Glomerular visceral epithelial cell (primary cell): Measurements from ENCODE around the gene UPK2.
"Not testable (repeated sequence)": the region's sequence is repeated elsewhere in the genome, so short reads cannot be mapped to it uniquely, and the experiment has no call there.

Experiments
- DNase-seq: peaks from one replicate; pipeline ENCODE4 v3.0.0-alpha.2; 2016; ENCODE audit errors: extremely low spot score

Gene UPK2

DNA sequence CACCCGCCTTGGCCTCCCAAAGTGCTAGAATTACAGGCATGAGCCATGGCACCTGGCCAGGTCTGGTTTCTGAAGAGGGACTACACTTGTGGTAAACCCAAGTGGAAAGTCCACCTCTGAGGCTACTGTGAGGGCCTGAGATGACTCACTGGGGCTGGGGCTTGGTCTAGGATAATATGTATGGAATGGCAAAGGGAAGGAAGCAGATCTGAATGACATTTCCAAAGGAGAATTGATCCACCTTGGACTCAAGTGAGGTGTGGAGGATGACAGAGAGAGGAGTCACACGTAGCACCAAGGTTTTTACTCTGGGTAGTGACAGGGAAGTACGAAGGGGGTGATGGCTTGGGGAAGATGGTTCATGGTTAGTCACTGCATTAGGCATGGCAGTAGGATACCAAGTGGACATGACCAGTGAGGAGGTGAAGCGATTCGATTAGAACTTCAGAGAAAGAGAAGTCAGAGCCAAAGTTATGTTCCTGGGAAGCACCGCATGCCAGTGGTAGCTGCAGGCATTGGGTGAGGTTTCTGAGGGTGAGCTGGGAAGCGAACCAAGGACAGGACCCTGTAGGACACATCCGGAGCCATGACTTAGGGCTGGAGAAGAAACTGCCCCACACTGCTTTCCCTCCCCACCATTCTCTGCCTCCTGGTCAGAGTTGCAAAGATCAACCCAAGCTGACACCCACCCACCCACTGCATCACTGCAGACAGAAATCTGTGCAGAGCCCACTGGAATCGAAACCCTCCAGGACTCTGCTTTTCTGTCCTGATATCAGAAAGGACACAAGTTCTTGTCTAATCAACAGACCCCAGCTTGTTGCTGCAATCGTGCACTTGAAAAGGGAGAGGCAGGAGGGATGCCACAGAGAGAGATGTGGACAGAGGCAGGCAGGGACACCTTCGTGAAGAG is 17.4 kb upstream of the UPK2 start:
- peak; percentile 97 for DNase-seq

DNA sequence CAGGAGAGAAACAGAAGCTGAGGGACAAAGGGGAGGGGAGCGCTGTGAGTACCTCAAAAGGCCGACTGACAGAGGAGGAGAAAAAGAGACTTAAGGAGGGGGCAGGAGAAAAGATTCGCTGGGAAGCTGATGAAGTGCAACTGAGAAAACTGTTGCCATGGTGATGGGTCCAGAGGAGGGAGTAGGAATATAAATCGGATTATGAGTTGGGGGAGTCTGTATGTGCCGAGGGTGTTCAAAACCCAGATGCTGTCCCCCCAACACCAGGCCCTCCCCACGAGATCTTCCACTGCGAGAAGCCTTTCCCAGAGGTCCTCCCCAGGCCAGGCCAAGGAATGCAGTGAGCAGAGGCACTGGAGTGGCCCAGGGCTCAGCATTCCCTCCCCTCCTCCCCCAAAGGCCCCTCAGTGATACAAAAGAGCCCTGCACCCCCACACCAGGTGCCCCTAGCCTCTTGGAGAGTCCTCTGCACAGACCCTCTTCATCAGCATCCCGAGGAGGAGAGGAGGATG is 16.6 kb upstream of the UPK2 start:
- no peak for DNase-seq

DNA sequence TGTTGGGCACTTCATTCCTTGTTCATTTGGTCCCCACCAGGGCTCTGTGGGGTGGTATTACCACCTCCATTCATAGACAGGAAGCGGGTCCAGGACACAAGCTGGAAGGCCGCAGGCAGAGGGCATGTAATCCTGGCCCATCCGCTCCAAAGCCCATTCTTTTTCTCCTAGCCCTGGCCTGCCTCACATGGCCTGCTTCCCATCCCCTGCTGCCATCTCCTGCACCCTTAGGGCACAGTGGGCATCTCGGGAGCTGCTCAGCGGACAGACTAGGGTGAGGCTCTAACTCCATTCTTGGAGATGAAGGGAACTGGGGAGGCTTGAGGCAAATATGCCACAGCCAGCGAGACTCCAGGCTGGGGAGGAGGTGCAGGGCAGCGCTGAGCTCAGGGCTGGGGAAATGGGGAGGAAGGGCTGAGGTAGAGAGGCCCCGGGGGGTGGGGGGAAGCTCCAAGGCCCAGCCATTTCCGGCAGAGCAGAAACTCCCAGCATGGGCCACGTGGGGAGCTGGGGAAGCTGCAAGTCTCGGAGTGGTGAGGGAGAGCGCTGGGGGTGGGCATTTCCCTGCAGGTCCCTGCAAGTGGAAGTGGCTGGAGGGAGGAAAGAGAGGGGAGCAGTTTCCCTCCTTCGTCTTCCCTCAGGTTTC is 16.0 kb upstream of the UPK2 start:
- peak; percentile 52 for DNase-seq

DNA sequence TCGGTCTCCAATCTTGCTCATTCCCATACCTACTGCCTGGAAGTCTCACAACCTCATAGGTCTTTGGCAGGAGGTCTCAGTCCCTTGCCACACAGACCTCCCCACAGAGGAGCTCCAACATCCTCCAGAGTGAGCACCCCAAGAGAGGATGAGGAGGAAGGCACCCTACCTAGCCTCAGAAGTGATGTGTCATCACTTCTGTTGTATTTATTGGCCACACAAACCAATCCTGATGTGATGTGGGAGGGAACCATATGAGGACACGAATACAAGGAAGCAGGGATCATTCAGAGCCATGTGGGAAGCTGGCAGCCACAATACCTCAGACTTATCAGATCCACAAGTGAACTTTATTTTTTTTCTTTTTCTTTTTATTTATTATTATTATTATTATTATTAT is 9.0 kb upstream of the UPK2 start:
- DNase-seq, result no peak

DNA sequence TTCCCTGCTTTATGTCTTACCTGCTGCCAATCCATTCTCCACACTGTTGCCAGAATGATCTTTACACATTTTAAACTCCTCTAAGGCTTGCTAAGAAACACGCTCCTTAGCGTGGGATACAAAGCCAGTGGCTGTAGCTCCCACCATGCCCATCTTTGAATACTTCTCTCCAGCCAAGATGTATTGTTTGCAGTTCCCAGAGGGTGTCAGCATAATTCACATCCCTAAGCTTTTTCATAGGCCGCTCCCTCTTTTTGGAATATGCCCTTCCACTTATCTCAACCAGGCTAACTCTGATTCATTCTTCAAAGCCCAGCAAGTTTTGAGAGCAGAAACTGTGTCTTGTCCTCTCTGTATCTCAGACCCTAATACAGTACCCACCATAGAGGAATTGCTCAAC is 8.1 kb upstream of the UPK2 start:
- no peak for DNase-seq

DNA sequence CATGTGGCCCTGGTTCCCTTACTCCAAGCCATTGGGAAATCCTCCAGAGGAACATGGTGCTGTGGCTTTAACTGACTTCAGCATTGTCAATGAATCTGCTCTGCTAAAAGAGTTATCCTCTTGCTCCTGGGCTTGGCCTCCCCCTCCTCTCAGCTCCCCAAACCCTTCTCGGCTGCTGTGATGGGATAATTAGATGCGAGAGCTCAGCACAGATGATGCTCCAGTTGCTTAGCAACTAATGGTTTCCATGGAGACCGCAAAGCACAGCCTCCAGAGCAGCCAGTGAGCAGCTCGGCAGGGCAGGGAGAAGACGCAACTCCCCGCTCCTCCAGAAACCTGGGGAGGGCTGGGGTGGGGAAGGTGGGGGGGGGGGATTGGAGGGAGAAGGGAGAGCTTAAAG is 2.8 kb upstream of the UPK2 start:
- DNase-seq, result no peak

DNA sequence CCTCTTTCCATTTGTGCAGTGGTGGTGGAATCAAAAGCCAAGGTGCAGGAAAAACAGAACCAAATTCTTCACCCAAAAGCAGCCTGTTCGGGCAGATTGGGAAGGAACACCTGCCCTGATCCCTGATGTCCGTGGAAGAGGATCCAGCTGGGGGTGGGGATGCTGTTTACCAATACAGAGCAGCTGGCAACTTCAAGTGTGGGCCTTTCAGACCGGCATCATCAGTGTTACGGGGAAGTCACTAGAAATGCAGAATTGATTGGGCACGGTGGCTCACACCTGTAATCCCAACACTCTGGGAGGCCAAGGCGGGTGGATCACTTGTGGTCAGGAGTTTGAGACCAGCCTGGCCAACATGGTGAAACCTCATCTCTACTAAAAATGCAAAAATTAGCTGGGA is 2.1 kb upstream of the UPK2 start:
- DNase-seq, result not testable (repeated sequence)

DNA sequence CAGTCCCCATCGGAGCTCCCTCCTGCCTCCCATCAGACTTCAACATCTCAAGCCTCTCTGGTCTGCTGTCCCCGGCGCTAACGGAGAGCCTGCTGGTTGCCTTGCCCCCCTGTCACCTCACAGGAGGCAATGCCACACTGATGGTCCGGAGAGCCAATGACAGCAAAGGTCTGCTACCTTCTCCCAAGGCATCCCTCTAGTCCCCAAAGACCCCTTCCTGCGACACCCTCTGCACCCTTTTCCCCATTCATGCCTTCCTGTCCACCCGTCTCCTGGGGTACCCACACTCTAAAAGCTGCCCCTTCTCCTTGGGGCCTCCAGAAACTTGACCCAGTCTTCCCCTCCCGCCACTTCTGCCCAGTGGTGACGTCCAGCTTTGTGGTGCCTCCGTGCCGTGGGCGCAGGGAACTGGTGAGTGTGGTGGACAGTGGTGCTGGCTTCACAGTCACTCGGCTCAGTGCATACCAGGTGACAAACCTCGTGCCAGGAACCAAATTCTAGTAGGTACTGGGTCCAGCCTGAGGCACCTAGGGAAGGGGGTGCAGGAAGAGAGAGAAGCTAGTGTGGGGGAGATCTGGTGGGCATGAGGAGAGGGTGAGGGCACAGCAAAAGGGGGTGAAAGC is 860 bp downstream of the UPK2 start:
- no peak for DNase-seq

DNA sequence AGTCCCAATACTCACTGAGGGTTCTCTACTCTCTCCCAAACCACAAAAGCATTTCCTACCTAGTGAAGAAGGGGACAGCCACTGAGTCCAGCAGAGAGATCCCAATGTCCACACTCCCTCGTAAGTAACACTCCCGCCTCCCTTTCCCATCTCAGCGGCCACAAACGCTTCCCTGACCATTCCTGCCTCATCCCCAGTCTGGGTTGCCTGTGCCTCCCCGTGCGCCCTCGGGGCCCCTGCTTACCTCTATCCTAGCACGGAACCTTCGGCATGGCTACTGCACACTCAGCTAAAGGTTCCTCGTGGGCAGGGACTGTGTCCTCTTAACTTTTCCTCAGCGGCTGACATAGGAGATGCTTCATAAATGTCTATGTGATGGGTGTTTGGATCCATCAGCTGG is 1.5 kb downstream of the UPK2 start:
- DNase-seq, result no peak

DNA sequence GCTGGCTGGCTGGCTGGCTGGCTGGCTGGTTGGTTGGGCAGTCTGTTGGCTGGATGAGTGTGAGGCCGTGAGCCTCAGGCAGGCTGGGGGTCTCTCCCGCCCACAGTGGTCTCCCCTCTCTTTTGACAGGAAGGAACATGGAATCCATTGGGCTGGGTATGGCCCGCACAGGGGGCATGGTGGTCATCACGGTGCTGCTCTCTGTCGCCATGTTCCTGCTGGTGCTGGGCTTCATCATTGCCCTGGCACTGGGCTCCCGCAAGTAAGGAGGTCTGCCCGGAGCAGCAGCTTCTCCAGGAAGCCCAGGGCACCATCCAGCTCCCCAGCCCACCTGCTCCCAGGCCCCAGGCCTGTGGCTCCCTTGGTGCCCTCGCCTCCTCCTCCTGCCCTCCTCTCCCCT is 1.9 kb downstream of the UPK2 start:
- no peak for DNase-seq

DNA sequence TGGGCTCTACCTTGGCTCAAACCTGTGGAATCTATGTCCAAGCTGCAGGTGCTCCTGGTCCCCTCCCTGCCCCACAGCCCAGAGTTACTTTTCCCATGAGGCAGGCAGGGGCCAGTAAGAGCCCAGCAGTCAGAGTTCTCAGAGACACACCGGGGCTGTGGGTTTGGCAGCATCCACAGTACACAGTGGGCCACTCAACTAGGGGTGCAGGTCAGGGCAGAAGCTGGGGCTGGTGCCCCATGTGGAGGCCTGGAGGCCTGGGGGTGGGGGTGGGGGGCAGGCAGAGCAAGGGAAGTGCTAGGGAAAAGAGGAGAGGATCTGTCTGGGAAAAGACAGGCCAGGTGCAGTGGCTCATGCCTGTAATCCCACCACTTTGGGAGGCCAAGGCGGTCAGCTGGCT is 2.5 kb downstream of the UPK2 start:
- DNase-seq, result no peak

DNA sequence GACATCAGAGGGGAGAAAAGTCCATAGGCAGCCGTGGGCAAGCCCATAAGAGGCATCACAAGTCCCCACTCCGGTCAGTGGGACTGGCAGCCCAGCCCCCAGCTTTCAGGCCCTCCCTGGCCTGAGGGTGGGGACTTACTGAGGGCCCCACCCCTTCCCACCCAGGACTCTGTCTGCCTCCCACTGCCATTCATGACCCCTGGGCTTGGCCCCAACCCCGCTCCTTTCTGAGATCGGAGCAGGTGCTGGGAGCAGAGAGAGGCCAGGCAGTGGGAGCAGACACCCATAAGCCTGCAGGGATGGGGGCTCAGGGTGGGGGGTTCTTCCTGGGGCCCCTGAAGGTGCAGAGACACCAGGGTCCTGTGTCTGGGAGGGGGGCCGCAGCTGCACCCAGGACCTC is 5.1 kb downstream of the UPK2 start:
- DNase-seq, result no peak

DNA sequence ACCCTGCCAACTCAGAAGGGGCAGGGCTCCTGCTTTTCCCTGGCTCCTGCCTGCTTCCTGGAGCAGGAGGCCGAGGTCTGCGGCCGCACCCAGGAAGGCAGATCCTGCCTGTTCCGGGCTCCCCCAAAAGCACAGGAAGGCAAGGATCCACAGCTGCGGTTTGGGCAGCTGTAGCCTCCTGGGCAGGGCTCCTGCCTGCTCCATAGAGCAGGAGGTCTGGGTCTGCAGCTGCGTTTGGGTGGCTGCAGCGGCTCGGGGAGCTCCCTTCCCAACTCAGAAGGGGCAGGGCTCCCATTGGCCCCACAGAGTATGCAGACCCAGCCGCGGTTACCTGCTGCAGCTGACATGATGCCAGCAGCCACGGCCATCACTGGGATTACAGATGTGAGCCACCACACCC is 5.5 kb downstream of the UPK2 start:
- no peak for DNase-seq

DNA sequence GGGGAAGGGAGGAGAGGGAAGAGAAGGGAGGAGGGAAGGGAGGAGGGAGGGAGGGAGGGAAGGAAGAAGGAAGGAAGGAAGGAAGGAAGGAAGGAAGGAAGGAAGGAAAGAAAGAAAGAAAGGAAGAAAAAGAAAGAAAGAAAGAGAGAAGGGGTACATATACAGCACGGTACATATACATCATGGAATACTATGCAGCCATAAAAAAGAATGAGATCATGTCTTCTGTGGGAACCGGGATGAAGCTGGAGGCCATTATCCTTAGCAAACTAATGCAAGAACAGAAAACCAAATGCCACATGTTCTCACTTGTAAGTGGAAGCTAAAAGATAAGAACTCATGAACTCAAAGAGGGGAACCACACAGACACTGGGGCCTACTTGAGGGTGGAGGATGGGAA is 13.4 kb downstream of the UPK2 start:
- not testable (repeated sequence) for DNase-seq

DNA sequence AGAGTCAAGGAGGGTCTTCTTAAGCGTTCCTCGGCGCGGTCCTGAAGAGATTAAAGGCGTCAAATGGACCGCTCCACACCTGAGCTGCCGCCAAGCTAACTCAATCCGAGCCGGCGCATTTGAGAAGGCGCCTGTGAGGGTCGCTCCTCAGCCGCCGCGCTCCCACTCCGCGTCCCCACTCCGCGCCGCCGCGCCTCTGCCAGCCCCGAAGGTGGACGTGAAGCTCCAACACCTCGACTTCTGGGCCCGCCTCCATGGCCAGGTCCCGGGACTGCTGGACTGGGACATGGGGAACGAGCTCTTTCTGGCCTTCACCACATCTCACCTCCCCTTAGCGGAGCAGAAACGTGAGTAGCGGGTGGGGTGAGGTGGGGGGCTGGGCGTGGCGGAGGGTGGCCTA is 15.5 kb downstream of the UPK2 start, which contains the start of gene FOXR1:
TSS of gene FOXR1 (plus strand) at position 116 of the 400 bp plus-strand sequence. CDS start at position 287, 171 bp downstream.
- no peak for DNase-seq

DNA sequence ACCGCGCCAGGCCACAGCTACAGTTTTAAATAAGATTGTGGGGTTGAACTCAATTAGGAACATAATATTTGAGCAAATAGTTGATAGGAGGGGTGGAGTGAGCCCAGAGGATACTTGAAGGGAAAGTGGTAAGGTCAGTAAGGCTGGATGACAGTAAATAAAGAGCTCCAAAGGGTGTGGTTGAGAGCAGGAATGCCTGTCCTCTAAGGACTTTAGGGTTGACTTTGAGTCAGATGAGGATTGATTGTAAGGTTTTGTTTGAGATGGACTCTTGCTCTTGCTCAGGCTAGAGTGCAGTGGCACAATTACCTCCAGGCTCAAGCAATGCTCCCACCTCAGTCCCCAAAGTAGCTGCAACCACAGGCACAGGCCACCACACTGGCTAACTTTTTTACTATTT is 17.9 kb downstream of the UPK2 start:
- DNase-seq, result no peak

DNA sequence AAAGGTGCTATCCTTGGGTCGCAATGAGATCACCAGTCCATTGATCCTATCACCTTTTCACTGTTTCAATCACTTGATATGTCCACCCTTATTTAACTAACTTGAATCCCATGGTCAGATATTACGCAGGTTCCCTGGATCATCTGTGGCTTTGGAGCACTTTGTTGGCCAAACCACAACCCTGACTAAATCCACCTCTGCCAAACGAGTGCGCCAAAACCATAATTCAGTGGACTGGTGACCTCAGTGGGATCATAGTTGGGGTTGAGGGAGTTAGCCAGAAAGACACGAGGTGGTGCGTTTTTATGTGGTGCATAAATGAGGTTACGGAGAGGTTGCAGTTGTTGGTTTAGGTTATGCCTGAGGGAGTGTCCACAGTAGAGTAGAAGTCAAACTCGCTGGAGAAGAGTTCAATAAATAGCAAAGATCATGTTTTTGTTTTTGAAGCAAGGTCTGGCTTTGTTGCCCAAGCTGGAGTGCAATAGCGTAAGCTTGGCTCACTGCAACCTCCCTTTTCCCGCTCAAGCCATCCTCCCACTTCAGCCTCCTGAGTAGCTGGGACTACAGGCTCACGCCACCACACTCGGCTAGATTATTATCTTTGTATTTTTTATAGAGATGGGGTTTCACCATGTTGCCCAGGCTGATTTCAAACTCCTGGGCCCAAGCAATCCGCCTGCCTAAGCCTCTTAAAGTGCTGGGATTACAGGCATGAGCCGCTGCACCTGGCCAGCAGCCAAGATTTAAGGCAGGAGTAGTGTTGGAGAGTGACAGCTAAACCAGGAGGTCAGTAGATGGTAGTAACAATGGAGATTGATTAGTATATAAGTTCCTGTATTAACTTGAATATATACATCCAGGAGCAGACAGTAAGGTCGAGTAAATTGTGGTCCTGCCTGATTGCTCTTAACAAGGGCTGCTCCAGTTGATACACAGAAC is 19.9 kb downstream of the UPK2 start:
- DNase-seq, result peak; percentile 11

DNA sequence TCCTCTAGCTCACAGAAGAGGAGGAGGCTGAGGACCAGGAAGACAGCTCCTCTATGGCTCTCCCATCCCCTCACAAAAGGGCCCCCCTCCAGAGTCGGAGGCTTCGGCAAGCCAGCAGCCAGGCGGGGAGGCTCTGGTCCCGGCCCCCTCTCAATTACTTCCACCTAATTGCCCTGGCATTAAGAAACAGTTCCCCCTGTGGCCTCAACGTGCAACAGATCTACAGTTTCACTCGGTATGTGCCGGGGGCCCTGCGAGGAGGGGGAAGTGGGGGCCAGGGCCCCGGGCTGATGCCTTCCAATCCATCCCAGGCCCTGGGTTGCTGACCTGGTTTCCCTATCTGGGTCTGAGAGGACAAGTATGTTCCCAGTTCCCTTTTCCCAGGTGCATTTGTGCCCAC is 23.3 kb downstream of the UPK2 start:
- DNase-seq, result no peak

DNA sequence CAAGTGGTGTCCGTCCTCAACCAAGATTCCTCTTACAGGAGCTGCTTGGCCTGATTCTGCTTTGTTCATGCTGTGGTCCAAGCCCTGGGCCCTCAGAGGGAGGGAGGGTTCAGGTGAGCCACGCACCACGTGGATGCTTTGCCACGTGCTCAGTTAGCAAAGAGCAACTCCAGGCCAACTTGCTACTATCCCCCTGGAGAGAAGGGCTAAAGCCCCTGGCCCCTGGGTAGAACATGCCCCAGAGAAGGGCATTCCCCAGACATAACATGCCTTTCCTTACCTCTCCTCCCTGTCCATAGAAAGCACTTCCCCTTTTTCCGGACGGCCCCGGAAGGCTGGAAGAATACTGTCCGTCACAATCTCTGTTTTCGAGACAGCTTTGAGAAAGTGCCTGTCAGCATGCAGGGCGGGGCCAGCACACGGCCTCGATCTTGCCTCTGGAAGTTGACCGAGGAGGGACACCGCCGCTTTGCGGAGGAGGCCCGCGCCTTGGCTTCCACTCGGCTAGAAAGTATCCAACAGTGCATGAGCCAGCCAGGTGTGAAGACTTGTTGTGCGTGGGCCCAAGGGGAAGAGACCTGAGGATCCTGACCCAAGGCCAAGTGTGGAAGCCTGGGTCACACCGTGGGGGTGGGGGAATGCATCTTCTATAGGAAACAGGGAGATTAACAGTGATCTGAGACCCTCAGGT is 24.2 kb downstream of the UPK2 start:
- no peak for DNase-seq

DNA sequence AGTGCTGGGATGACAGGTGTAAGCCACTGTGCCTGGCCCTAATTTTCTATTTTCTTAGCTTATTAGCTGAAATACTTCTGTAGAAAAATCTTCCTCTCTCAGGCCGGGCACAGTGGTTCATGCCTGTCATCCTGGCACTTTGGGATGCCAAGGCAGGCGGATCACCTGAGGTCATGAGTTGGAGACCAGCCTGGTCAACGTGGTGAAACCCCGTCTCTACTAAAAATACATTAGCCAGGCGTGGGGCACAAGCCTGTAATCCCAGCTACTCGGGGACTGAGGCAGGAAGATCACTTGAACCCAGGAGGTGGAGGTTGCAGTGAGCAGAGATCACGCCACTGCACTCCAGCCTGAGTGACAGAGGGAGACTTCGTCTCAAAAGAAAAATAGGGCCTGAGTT is 28.2 kb downstream of the UPK2 start:
- not testable (repeated sequence) for DNase-seq

DNA sequence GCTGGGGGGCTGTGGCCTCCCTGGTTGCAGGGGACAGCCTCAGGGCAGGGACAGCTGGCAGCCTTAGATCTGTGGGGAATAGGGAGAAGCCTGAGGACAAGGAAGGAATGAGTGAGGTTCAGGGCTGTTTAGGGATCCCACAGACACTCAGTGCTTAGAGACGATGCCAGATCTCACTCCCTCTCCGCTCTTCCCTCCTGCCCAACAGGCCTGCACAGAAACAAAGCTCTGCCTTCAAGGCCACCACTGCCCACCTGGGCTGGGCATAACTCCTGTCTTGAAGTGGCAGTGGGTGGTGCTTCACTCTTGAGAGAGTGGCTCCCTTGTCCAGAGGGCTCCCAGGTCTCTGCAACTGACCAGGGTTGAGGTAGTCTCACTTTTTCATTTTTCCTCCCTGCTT is 28.7 kb downstream of the UPK2 start:
- DNase-seq, result no peak
